Measurements from ENCODE around the gene ANKHD1. TPM values are rescaled to one million over a fixed set of nuclear protein-coding genes. Genes with fewer than 3 reads are reported as not detected.

ANKHD1 gene
- total and polyA plus RNA-seq, 2 of the 8 experiments (the other 6 are each of a cell fraction or from before 2014, with no cell fraction given), result 69.9 to 108 TPM

DNA sequence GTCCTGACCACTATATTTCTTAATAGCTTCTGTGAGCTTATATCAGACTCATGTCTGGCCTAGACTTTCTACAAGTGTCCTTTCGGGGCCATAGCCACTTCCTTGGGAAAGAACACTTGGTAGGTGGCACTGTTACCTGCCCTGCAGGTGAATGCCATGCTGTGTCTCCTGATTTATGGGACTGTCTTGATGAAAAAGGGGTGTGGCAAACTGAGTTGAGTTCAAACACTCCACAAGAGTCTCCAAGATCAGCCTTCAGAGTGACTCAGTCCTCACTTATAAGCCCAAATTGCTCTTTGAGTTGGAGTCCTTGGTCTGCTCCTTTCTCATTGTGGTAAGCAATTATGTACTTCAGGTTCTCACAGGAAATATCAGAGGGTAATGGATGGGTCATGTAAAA lies 9.9 kb upstream of the ANKHD1 start (continued):
- TF ChIP-seq, protein P1, sequence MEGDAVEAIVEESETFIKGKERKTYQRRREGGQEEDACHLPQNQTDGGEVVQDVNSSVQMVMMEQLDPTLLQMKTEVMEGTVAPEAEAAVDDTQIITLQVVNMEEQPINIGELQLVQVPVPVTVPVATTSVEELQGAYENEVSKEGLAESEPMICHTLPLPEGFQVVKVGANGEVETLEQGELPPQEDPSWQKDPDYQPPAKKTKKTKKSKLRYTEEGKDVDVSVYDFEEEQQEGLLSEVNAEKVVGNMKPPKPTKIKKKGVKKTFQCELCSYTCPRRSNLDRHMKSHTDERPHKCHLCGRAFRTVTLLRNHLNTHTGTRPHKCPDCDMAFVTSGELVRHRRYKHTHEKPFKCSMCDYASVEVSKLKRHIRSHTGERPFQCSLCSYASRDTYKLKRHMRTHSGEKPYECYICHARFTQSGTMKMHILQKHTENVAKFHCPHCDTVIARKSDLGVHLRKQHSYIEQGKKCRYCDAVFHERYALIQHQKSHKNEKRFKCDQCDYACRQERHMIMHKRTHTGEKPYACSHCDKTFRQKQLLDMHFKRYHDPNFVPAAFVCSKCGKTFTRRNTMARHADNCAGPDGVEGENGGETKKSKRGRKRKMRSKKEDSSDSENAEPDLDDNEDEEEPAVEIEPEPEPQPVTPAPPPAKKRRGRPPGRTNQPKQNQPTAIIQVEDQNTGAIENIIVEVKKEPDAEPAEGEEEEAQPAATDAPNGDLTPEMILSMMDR (IDR thresholded peaks at IDR 0.05; ENCODE audit: control extremely low read depth in 1 of 3, insufficient read depth in 1 of 3, low read depth in 1 of 3, low read length in 3 of 3), result no peak
- TF ChIP-seq BCL11A (IDR thresholded peaks at IDR 0.05; ENCODE audit: low read depth in 2 of 2, low read length in 2 of 2), result no peak
- TF ChIP-seq SUZ12 (IDR thresholded peaks at IDR 0.05; ENCODE audit: low read length), result no peak

Measured in H1 (cell line).